Peyer's patch (tissue), 4 donors: ENCODE measurements around the gene PCP4L1. TPM values are rescaled to one million over a fixed set of nuclear protein-coding genes. Genes with fewer than 3 reads are reported as not detected.

Experiments used
- DNase-seq, 3 donors: peaks; one replicate each; pipeline ENCODE4 v3.0.0-alpha.2; 2017 to 2019
- H3K27ac ChIP-seq, 4 donors: fragments of 200-600 bp; sonication (generic); one replicate each; pipeline ENCODE4 v1.5.1; 2016 to 2019
- H3K27me3 ChIP-seq, 2 donors: fragments of 200-600 bp; sonication (generic); one replicate each; pipeline ENCODE4 v1.5.1; 2019
- H3K36me3 ChIP-seq, 3 donors: fragments of 200-600 bp; sonication (generic); one replicate each; pipeline ENCODE4 v1.5.1; 2016 to 2019
- H3K4me1 ChIP-seq, 4 donors: fragments of 200-600 bp; sonication (generic); one replicate each; pipeline ENCODE4 v1.5.1; 2016 to 2019
- H3K4me3 ChIP-seq, 4 donors: fragments of 200-600 bp; sonication (generic); 1 replicate in 3 of 4; 2 replicates in 1 of 4; pipeline ENCODE4 v1.5.1; 2016 to 2019; ENCODE audit warnings: mild to moderate bottlenecking in 1 of 4
- H3K9me3 ChIP-seq, 4 donors: fragments of 200-600 bp; sonication (generic); one replicate each; pipeline ENCODE4 v1.5.1; 2016 to 2019; ENCODE audit warnings: mild to moderate bottlenecking in 1 of 4
- CTCF ChIP-seq, 6 experiments: fragments of 450-650 bp in 4 of 6; fragments of 200-600 bp in 2 of 6; sonication (generic) in 1 of 6; IDR thresholded peaks; one replicate each; pipeline ENCODE4 v1.5.1; 2017 to 2019; ENCODE audit warnings: antibody characterized with exemption in 6 of 6, mild to moderate bottlenecking in 3 of 6, moderate library complexity in 1 of 6
- POLR2A ChIP-seq, 2 donors: fragments of 450-650 bp; IDR thresholded peaks; one replicate each; pipeline ENCODE4 v1.5.1; 2017; ENCODE audit warnings: antibody characterized with exemption in 2 of 2, mild to moderate bottlenecking in 2 of 2, moderate library complexity in 2 of 2
- total RNA-seq, 4 donors: library from RNA; depleted of rRNA; stranded (reverse); fragments of >200 nt; gene quantifications; one replicate each; pipeline ENCODE4 v1.1.0, GENCODE V29; 2016

PCP4L1 gene
- total RNA-seq, 4 donors from 2014 or later = not detected

GRCh38 chr1:161226759-161227158 lies 31.8 kb upstream of the PCP4L1 start:
- Histone ChIP-seq H3K36me3 (peaks cover 0 to 23% (median 0%) of the 10 kb centered on the region in 3 donors), H3K9me3 (no peaks in the 10 kb centered on the region), H3K27me3 (no peaks in the 10 kb centered on the region), H3K4me1 (peaks cover 6 to 40% (median 10%) of the 10 kb centered on the region in 4 donors), H3K27ac (peak overlapping the region; percentile 70 to 76 (median 74)), H3K4me3 (peak overlapping the region; percentile 64 to 83 (median 68))
- DNase-seq = no peak
- TF ChIP-seq POLR2A (IDR thresholded peaks at IDR 0.05) (no peak), CTCF (IDR thresholded peaks at IDR 0.05) (no peak)

GRCh38 chr1:161227196-161227871 lies 31.2 kb upstream of the PCP4L1 start:
- H3K27me3 ChIP-seq = no peaks in the 10 kb centered on the region
- DNase-seq = peak; percentile 82 to 93 (median 86)
- H3K36me3 ChIP-seq = peaks cover 0 to 23% (median 0%) of the 10 kb centered on the region in 3 donors
- H3K27ac ChIP-seq = peak overlapping the region in 2 of 4 donors; percentile 5 to 73
- TF ChIP-seq POLR2A (IDR thresholded peaks at IDR 0.05) (no peak), CTCF (IDR thresholded peaks at IDR 0.05) (peak; percentile 80 to 95 (median 87))
- no peaks in the 10 kb centered on the region for H3K9me3 ChIP-seq
- peaks cover 6 to 40% (median 10%) of the 10 kb centered on the region in 4 donors for H3K4me1 ChIP-seq
- H3K4me3 ChIP-seq = peak overlapping the region in 2 of 4 donors; percentile 68 to 83

- Histone ChIP-seq H3K27ac (peak overlapping the region in 1 of 4 donors; percentile 73), H3K27me3 (no peaks in the 10 kb centered on the region), H3K4me3 (no peak overlapping the region), H3K36me3 (peaks cover 0 to 23% (median 0%) of the 10 kb centered on the region in 3 donors), H3K9me3 (no peaks in the 10 kb centered on the region), H3K4me1 (peaks cover 6 to 40% (median 10%) of the 10 kb centered on the region in 4 donors)
- TF ChIP-seq CTCF (IDR thresholded peaks at IDR 0.05) (no peak), POLR2A (IDR thresholded peaks at IDR 0.05) (no peak)
- no peak for DNase-seq
These were observed 30.5 kb upstream of the PCP4L1 start for GRCh38 chr1:161228032-161228431.

- peaks cover 4 to 27% (median 9%) of the 10 kb centered on the region in 4 donors for H3K4me1 ChIP-seq
- no peak overlapping the region for H3K4me3 ChIP-seq
- no peaks in the 10 kb centered on the region for H3K27me3 ChIP-seq
- H3K27ac ChIP-seq = no peak overlapping the region
- no peak for DNase-seq
- TF ChIP-seq POLR2A (IDR thresholded peaks at IDR 0.05) (no peak), CTCF (IDR thresholded peaks at IDR 0.05) (no peak)
- peaks cover 0 to 23% (median 0%) of the 10 kb centered on the region in 3 donors for H3K36me3 ChIP-seq
- no peaks in the 10 kb centered on the region for H3K9me3 ChIP-seq
These were observed 28.6 kb upstream of the PCP4L1 start for GRCh38 chr1:161229896-161230295.

- Histone ChIP-seq H3K27ac (no peak overlapping the region), H3K27me3 (no peaks in the 10 kb centered on the region), H3K4me3 (no peak overlapping the region), H3K9me3 (no peaks in the 10 kb centered on the region), H3K36me3 (peaks cover 0 to 23% (median 0%) of the 10 kb centered on the region in 3 donors), H3K4me1 (peaks cover 0 to 22% (median 6%) of the 10 kb centered on the region in 4 donors)
- no peak for TF ChIP-seq CTCF (IDR thresholded peaks at IDR 0.05)
- no peak for DNase-seq
These were observed 27.8 kb upstream of the PCP4L1 start for GRCh38 chr1:161230762-161231161.
